Aorta (tissue), 5 donors: ENCODE data around the gene SLC6A3. TPM values are rescaled to one million over a fixed set of nuclear protein-coding genes. Genes with fewer than 3 reads are reported as not detected.

Experiments
- ATAC-seq: fragments of 200-7000 bp; cut with Tn5 transposase; one replicate; pipeline ENCODE4 v1.9.1; 2022; ENCODE audit warnings: moderate library complexity; ENCODE audit not compliant: low FRiP score
- DNase-seq, 2 donors: peaks; one replicate each; pipeline ENCODE4 v3.0.0-alpha.2; 2020
- H3K27ac ChIP-seq, 2 donors: one replicate each; pipeline ENCODE4 v1.5.1; 2013; ENCODE audit warnings: low read length in 2 of 2, mild to moderate bottlenecking in 2 of 2, moderate library complexity in 2 of 2, control low read depth in 1 of 2, inconsistent platforms in 1 of 2, low read depth in 1 of 2
- H3K27me3 ChIP-seq, 2 donors: one replicate each; pipeline ENCODE4 v1.6.1; 2013; ENCODE audit warnings: control low read depth in 1 of 2, low read length in 1 of 2, mild to moderate bottlenecking in 1 of 2, moderate library complexity in 1 of 2; ENCODE audit not compliant: insufficient read depth in 2 of 2, control insufficient read depth in 1 of 2
- H3K36me3 ChIP-seq, 2 donors: one replicate each; pipeline ENCODE4 v1.6.1; 2013; ENCODE audit warnings: control low read depth in 1 of 2, low read length in 1 of 2, mild to moderate bottlenecking in 1 of 2; ENCODE audit not compliant: insufficient read depth in 2 of 2, control insufficient read depth in 1 of 2
- H3K4me1 ChIP-seq, 2 donors: one replicate each; pipeline ENCODE4 v1.6.1; 2013; ENCODE audit warnings: low read length in 2 of 2, control low read depth in 1 of 2, mild to moderate bottlenecking in 1 of 2, moderate library complexity in 1 of 2; ENCODE audit not compliant: insufficient read depth in 2 of 2, control insufficient read depth in 1 of 2
- H3K4me3 ChIP-seq, 2 donors: one replicate each; pipeline ENCODE4 v1.5.1; 2013; ENCODE audit warnings: low read length in 2 of 2, control low read depth in 1 of 2, mild to moderate bottlenecking in 1 of 2
- H3K9me3 ChIP-seq: one replicate; pipeline ENCODE4 v1.6.1; 2013; ENCODE audit warnings: mild to moderate bottlenecking, low read length; ENCODE audit not compliant: control insufficient read depth
- WGBS, 2 donors: extraction: QIAGEN DNeasy Blood & Tissue Kit; methylation state at CpG; one replicate each; pipeline ENCODE4 v1.1.7; 2013; 5-methylcytosine and 5-hydroxymethylcytosine counted together
- intact Hi-C, 2 donors: fragments of 100-400 bp; cut with DNase I; formaldehyde crosslinking; loops; one replicate each; pipeline versions ENCODE4 v1.14.2 to v1.15.0; 2022
- polyA plus RNA-seq, 2 donors: library from polyadenylated mRNA; stranded (reverse); fragments of 200-250 nt; gene quantifications; one replicate each; pipeline ENCODE4 v1.2.3, GENCODE V29; 2013
- total RNA-seq, 2 donors: library from RNA; stranded (reverse); fragmentation: NEBNext Ultra II Directional; extraction: Animal tissue kit (Norgen Biotek cat#: 25700); gene quantifications; one replicate each; pipeline ENCODE4 v1.2.1, GENCODE V29; 2021
- donor health status: healthy with polysubstance abuse.
- donor health status: Bipolar disorder and iron deficiency.
- donor health status: DM: no; HTN: no; CAD: no.
- donor health status: DM: no; HTN: no; CAD: no.
- donor health status: DM: yes; HTN: yes; CAD: no.

SLC6A3 gene
- total and polyA plus RNA-seq, 4 donors, result 0.23 to 0.56 (median 0.30) TPM; not detected in 1

GRCh38 chr5:1359031-1359645, 86.1 kb downstream of the SLC6A3 start:
- ATAC-seq (no peak), DNase-seq (no peak)
- no peaks in the 10 kb centered on the region for H3K4me1 ChIP-seq
- H3K27ac ChIP-seq, result no peak overlapping the region
- intact Hi-C loops, result no loop called here
- H3K36me3 ChIP-seq, result no peaks in the 10 kb centered on the region
- H3K9me3 ChIP-seq, result no peaks in the 10 kb centered on the region
- WGBS, 2 donors, result 73 to 78% methylated on average over 30 to 31 of the region's 31 CpGs
- H3K27me3 ChIP-seq, result no peaks in the 10 kb centered on the region
- H3K4me3 ChIP-seq, result no peak overlapping the region

DNA sequence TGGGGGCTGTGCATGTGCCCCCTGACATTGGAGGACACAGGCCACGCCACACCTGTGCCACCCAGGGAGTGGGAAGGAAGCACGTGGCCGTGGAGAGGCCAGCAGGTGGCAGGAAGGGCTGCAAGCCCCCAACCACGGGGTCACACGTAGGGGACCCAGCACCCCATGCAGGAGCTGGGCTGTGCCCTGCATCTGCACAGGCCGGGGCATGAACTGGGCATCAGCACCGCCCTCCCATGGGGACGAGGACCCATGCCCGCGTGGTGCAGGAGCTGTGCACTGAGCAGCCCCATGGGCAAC, 86.6 kb downstream of the SLC6A3 start:
- Histone ChIP-seq H3K27ac (no peak overlapping the region), H3K27me3 (no peaks in the 10 kb centered on the region), H3K4me1 (no peaks in the 10 kb centered on the region), H3K36me3 (no peaks in the 10 kb centered on the region), H3K4me3 (no peak overlapping the region), H3K9me3 (no peaks in the 10 kb centered on the region)
- intact Hi-C loops, result no loop called here
- WGBS, 2 donors, result 73 to 78% methylated on average over 10 of the region's 10 CpGs
- no peak for DNase-seq
- no peak for ATAC-seq

DNA sequence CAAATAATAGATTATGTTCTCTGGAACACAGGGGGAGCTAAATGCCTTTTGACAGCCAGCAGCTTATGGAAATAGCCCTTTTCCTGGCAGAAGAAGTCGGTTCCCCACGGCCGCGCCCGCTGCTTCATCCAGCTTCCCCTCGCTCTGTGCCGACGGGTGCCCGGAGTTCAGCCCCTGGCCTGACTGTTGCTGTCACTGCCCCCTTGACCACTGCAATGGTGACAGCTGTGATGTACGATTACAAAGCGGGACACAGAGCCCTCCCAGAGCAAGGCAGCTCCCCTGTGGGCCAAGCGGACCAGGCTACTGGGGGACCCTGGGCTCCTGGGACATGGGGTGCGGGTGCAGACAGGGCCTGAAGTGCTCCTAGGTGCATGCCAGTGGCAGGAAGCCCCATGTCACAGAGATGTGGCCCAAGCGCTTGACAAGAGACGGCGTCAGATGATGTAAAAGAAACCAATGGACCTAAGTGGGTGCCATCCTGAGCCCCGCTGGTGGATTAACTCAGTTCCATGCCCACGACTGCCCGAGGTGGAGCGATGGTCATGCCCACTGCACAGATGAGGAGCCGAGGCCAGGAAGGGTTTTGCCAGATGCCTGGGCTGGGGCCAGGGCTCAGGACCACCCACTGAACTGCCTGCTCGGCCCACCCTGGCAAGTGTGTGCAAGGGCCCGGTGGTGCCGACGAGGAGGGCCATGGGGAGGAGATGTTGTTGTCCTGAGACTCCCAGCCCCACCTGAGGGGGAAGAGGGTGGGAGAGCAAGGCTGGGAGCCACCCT, 87.1 kb downstream of the SLC6A3 start:
- Histone ChIP-seq H3K27ac (no peak overlapping the region), H3K36me3 (no peaks in the 10 kb centered on the region), H3K4me3 (no peak overlapping the region), H3K4me1 (no peaks in the 10 kb centered on the region), H3K27me3 (no peaks in the 10 kb centered on the region), H3K9me3 (no peaks in the 10 kb centered on the region)
- ATAC-seq (no peak), DNase-seq (peak in 1 of 2 donors; percentile 48)
- intact Hi-C loops, result no loop called here
- WGBS, 2 donors, result 82 to 84% methylated on average over 25 of the region's 25 CpGs

GRCh38 chr5:1356873-1357787, 88.1 kb downstream of the SLC6A3 start:
- WGBS, 2 donors, result 67 to 76% methylated on average over 28 of the region's 28 CpGs
- intact Hi-C loops, result no loop called here
- H3K4me3 ChIP-seq, result no peak overlapping the region

DNA sequence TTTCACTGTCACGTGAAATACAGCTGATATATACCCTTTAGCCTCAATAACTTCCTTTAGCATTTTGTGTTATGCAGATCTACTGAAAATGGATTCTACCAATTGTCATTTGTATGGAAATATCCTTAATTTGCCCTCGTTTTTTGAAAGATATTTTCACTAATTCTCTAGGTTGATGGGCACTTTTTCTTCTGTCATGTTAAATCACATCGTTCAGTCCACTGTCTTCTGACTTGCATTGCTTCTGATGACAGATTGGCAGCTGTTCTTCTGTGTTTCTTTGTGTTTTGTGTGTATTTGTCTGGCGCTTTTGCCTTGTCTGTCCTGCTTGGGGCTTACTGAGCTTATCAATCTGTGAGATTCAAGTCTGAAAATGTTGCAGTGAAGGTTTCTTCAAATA, 90.7 kb downstream of the SLC6A3 start:
- intact Hi-C loops, result no loop called here
- H3K27ac ChIP-seq, result no peak overlapping the region
- DNase-seq (no peak), ATAC-seq (no peak)
- no peak overlapping the region for H3K4me3 ChIP-seq
- H3K9me3 ChIP-seq, result no peaks in the 10 kb centered on the region
- H3K4me1 ChIP-seq, result no peaks in the 10 kb centered on the region
- 43 to 44% methylated on average over 4 of the region's 4 CpGs for WGBS, 2 donors
- H3K27me3 ChIP-seq, result no peaks in the 10 kb centered on the region
- no peaks in the 10 kb centered on the region for H3K36me3 ChIP-seq

More at GRCh38 chr5:1356873-1357787, 88.1 kb downstream of the SLC6A3 start:
- H3K27ac ChIP-seq, result no peak overlapping the region
- no peaks in the 10 kb centered on the region for H3K9me3 ChIP-seq
- no peaks in the 10 kb centered on the region for H3K36me3 ChIP-seq
- DNase-seq (peak in 1 of 2 donors; percentile 40), ATAC-seq (no peak)
- H3K4me1 ChIP-seq, result no peaks in the 10 kb centered on the region
- H3K27me3 ChIP-seq, result no peaks in the 10 kb centered on the region

- ATAC-seq (no peak), DNase-seq (peak in 1 of 2 donors; percentile 55)
- Histone ChIP-seq H3K27me3 (no peaks in the 10 kb centered on the region), H3K27ac (no peak overlapping the region), H3K9me3 (no peaks in the 10 kb centered on the region), H3K4me3 (no peak overlapping the region), H3K36me3 (no peaks in the 10 kb centered on the region), H3K4me1 (no peaks in the 10 kb centered on the region)
- intact Hi-C loops, result no loop called here
- WGBS, 2 donors, result 73 to 79% methylated on average over 10 of the region's 10 CpGs
Observed at GRCh38 chr5:1352231-1353219, 92.7 kb downstream of the SLC6A3 start.

DNA sequence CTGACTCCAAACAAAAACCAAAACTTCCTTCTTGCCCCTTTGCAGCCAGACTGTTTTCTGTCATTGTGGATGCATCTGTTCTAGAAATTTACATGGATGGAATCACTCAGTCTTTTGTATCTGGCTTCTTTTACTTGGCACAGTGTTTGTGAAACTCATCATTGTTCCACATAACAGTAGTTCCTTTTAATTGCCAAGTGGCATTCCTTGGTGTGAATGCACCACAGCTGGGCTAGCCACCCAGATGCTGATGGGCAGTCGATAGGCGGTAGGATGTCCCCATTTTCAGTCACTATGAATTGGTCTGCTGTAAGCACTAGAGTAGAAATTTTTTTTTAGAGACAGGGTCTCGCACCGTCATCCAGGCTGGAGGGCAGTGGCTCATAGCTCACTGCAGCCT, 94.1 kb downstream of the SLC6A3 start:
- Histone ChIP-seq H3K9me3 (no peaks in the 10 kb centered on the region), H3K4me3 (no peak overlapping the region), H3K27me3 (no peaks in the 10 kb centered on the region), H3K4me1 (no peaks in the 10 kb centered on the region), H3K27ac (no peak overlapping the region), H3K36me3 (no peaks in the 10 kb centered on the region)
- DNase-seq (peak in 1 of 2 donors; percentile 9), ATAC-seq (no peak)
- intact Hi-C loops, result no loop called here
- WGBS, 2 donors, result 77 to 80% methylated on average over 4 of the region's 4 CpGs

- Histone ChIP-seq H3K36me3 (no peaks in the 10 kb centered on the region), H3K27ac (no peak overlapping the region), H3K27me3 (no peaks in the 10 kb centered on the region), H3K9me3 (no peaks in the 10 kb centered on the region), H3K4me1 (no peaks in the 10 kb centered on the region), H3K4me3 (no peak overlapping the region)
- peak in 1 of 2 donors; percentile 61 for DNase-seq
- intact Hi-C loops, result loop anchor here (5.0 to 10.0 kb wide), 5 partner anchors 176 to 454 kb away; partner anchors contain the start of genes BRD9 (in 1 of the 2), LPCAT1 (in 1 of the 2), MRPL36 (in 1 of the 2) and TRIP13 (in 1 of the 2)
- ATAC-seq, result no peak
- 36 to 40% methylated on average over 12 of the region's 12 CpGs for WGBS, 2 donors
Observed at GRCh38 chr5:1349246-1349645, 96.0 kb downstream of the SLC6A3 start.
